Nasal cavity respiratory epithelium epithelial cell of viscerocranial mucosa (primary cell): ENCODE data around the gene DAND5. TPM values are rescaled to one million over a fixed set of nuclear protein-coding genes. Genes with fewer than 3 reads are reported as not detected.

Experiments used
- total RNA-seq: library from RNA; depleted of rRNA; stranded (reverse); fragments of >200 nt; gene quantifications from 2 replicates; pipeline ENCODE4 v1.2.3, GENCODE V29; 2014

DAND5 gene, protein sequence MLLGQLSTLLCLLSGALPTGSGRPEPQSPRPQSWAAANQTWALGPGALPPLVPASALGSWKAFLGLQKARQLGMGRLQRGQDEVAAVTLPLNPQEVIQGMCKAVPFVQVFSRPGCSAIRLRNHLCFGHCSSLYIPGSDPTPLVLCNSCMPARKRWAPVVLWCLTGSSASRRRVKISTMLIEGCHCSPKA
- total RNA-seq = 0.07 TPM in 1 of 2 replicates, not detected in the other

DNA sequence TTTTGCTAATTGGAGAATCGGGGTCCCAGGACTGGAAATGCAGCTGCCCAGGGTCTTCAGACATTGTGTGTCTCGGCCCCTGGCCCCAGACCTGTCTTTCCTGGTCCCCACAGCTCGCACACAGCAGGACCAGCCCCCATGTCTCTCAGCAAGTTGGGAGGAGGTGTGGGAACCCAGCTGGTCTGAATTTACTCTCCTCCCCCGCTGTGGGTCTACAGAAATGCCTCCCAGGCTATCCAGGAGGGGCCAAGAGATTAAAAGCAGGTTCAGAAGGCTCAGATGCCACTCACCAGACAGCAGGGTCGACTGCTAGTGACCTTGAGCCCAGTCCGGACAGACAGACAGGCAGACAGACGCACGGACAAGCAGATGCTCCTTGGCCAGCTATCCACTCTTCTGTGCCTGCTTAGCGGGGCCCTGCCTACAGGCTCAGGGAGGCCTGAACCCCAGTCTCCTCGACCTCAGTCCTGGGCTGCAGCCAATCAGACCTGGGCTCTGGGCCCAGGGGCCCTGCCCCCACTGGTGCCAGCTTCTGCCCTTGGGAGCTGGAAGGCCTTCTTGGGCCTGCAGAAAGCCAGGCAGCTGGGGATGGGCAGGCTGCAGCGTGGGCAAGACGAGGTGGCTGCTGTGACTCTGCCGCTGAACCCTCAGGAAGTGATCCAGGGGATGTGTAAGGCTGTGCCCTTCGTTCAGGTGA is at the start of gene DAND5:
DAND5 (plus strand) TSS at position 285 of the 697 bp plus-strand sequence; CDS start at position 370, 85 bp downstream.

DNA sequence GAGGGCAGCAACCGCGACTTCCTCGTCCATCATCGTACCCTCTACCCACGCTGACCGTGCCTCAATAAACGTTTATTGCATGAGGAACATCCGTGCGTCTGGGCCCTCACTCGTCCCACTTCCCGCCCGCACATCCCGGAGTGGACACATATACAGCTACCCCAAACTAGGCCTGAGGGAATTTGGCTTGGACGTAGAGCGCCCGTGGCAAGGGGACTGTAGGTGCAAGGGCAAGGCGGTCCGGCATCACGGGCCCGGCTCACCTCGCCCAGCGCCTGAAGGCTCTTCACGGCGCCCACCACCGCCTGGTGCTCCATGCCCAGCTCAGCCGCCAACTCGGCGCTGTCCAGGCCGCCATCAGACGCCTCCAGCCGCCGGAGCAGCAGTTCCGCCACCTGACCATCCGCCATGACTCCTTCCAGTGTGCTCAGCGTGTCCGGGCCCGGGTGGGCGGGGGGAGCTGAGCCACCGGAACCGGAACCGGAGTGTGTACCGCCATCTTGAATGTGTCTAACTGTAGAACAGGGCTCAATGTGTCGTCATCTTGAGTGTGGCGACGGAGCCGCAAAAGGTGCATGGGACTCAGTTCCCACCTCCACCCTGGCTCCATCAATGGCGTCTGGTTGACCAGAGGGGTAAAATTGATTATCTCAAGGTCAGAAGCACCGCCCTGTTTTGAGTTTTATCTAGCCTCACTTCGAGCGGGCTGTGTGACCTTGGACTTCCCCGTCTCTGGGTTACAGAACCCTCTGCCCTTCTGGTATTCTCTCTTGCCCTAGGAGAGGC is 35.9 kb upstream of the DAND5 start, which contains the start of gene FARSA:
FARSA (minus strand) TSS at position 425 of the 786 bp plus-strand sequence; CDS start at position 410, 15 bp downstream.

DNA sequence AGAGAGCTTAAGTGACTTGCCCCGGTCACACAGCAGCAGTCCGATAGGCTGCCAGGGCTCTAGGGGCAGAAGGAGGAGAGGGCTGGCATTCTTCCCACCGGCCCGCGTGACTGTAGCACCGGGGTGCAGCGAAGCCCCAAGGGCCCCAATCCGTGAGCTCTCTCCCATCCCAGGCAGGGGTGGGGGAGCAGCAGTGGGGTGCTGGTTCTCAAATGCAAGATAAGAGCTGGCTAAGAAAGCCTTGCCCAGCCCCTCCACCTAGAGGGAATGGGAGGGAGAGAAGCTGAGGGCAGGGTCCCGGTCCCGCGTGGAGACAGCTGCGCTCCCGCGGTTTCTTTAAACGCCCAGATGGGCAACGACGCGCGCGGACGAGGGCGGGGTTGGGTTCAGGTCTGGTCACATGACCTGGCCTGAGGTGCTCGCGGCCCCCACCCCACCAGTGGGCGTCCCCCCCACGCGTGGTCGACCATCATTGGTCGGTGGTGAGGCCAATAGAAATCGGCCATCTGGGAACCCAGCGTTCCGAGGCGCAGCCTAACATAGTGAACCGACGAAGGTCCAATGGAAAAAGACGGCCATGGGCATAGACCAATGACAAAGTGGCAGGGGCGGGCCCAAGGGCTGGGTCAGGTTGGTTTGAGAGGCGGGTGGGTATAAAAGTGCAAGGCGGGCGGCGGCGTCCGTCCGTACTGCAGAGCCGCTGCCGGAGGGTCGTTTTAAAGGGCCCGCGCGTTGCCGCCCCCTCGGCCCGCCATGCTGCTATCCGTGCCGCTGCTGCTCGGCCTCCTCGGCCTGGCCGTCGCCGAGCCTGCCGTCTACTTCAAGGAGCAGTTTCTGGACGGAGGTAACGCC is 31.2 kb upstream of the DAND5 start, which contains the start of gene CALR:
CALR (plus strand) TSS at position 683 of the 852 bp plus-strand sequence; CDS start at position 754, 71 bp downstream.

DNA sequence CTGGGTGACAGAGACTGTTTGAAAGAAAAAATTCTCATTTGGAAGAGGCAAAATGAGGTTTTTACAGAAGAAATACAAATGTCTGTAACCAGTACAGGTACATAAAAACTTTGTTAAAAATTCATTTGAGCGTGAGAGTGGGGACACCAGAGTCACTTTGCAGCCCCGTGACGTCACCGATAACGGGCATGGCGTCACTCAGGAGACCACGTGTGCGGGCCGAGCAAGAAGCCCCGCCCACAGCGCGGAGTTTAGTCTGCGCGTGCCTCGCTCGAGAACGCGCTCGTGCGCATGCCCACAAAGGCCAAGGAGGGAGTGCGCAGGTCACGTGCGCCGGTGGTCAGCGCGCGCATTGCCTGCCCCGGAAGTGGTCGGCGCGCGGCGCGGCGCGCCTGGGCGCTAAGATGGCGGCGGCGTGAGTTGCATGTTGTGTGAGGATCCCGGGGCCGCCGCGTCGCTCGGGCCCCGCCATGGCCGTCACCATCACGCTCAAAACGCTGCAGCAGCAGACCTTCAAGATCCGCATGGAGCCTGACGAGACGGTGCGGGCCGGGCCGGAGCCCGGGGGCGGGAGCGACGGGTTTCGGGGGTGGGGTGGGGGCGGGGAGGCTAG is 23.8 kb upstream of the DAND5 start, which contains the start of gene RAD23A:
RAD23A (plus strand) TSS at position 384 of the 613 bp plus-strand sequence; CDS start at position 471, 87 bp downstream.

DNA sequence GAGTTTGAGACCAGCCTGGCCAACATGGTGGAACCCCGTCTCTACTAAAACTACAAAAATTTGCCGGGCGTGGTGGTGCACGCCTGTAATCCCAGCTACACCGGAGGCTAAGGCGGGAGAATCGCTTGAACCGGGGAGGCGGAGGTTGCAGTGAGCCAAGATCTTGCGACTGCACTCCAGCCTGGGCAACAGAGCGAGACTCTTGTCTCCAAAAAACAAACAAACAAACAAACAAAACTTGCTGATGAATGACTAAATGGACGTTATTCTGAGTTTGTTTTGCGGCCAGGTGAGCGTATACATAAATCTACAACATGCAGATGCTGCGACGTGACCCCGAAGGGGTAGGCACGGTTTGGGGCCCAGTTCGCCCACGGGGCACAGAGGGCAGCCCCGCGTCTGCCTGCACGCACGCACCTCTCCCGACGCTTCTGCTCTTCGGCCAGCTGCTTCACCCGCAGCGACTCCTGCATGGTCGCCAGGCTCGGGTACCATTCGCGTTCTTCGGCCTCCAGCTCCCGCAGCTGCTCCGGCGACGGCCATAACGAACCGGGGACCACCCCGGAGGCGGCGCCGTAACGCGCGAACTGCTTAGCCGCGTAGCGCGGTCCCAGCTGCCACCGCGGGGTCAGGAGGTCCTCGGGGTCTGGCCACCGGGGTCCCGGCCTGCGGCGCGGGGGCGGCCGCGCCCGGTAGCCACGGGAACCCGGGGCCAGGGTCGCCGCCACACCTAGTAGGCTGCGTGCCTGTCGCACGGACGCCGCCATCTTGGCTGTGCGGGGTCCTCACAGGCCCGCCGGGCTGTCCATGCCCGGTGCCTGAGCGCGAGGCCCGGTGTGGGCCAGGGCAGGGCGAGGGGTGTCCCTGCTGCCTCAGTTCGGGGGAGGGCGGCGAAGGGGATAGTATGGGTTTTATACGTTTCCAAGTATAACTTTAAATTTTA is 12.7 kb upstream of the DAND5 start, which contains the start of gene GADD45GIP1:
GADD45GIP1 (minus strand) TSS at position 778 of the 943 bp plus-strand sequence; CDS start at position 767, 11 bp downstream.

DNA sequence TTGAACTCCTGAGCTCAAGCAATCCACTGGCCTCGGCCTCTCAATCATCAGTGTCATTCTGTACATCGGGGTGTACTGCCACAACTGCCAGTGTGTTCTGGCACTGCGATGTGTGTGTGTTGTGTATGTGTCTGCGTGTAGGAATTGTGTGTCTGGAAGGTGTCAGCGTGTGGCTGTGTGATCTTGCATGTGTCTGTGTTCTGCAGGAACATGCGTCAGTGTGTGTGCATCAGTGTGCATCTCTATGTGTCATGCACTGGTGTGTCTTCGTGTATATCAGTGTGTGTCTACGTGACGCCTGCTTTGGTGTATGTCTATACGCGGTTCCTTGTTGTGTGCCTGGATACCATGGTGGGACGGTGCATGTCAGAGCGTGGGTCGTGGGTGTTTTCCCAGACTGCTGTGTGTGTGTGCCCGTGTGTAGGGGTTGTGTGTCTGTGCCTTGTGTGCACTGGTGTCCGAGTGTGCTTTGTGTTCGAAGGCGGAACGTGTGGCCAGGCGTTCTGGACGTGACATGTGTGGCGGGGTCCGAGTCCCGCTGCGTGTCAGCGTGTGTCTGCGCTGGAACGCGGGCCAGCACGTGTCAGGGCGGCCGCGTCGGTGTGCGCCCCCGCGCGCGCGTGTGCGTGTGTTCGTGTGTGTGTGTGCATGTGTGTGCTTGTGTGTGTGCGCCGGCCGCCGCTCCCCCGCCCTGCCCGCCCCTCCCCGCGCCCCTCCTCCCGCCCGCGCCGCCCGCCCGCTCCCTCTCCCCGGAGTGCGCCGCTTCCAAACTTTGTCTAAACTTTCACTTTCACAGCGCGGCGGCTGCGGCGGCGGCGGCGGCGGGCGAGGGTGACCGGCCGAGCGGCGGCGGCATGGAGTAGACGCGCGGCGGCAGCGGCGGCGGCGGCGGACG is 25.6 kb downstream of the DAND5 start, which contains the start of gene NFIX:
NFIX (plus strand) TSS at position 775 of the 895 bp plus-strand sequence. CDS start 363 bp downstream, outside the sequence.

Other genes starting within 250 kb of the DAND5 start
- 30.1 and 69.1 TPM in 2 replicates for gene TNPO2, start 245.6 kb upstream of the DAND5 start, total RNA-seq
- gene TRIR, start 234.9 kb upstream of the DAND5 start, total RNA-seq = 101 and 152 TPM in 2 replicates
- 59.7 and 79.6 TPM in 2 replicates for gene GET3, start 232.1 kb upstream of the DAND5 start, total RNA-seq
- not detected in 2 replicates for gene BEST2, start 217.8 kb upstream of the DAND5 start, total RNA-seq
- 43.1 and 73.5 TPM in 2 replicates for gene HOOK2, start 194.0 kb upstream of the DAND5 start, total RNA-seq
- gene JUNB, start 178.1 kb upstream of the DAND5 start, total RNA-seq = 266 and 285 TPM in 2 replicates
- 109 and 161 TPM in 2 replicates for gene PRDX2, start 167.8 kb upstream of the DAND5 start, total RNA-seq
- 0.28 TPM in 1 of 2 replicates, not detected in the other for gene THSD8, start 167.5 kb upstream of the DAND5 start, total RNA-seq
- gene RNASEH2A, start 163.0 kb upstream of the DAND5 start, total RNA-seq = 7.2 and 13.3 TPM in 2 replicates
- gene RTBDN, start 135.0 kb upstream of the DAND5 start, total RNA-seq = not detected in 2 replicates
- gene MAST1, start 131.1 kb upstream of the DAND5 start, total RNA-seq = under 0.01 and 0.28 TPM in 2 replicates
- 29.5 and 40.3 TPM in 2 replicates for gene DNASE2, start 88.1 kb upstream of the DAND5 start, total RNA-seq
- under 0.01 TPM in 1 of 2 replicates, not detected in the other for gene KLF1, start 82.4 kb upstream of the DAND5 start, total RNA-seq
- 18.0 and 24.6 TPM in 2 replicates for gene GCDH, start 78.4 kb upstream of the DAND5 start, total RNA-seq
- not detected in 2 replicates for gene SYCE2, start 50.3 kb upstream of the DAND5 start, total RNA-seq
- 82.7 and 88.3 TPM in 2 replicates for gene FARSA, start 35.9 kb upstream of the DAND5 start, total RNA-seq
- 637 and 1,452 TPM in 2 replicates for gene CALR, start 31.0 kb upstream of the DAND5 start, total RNA-seq
- 106 and 132 TPM in 2 replicates for gene RAD23A, start 23.7 kb upstream of the DAND5 start, total RNA-seq
- gene GADD45GIP1, start 12.4 kb upstream of the DAND5 start, total RNA-seq = 15.8 and 24.6 TPM in 2 replicates
- gene NFIX, start 25.9 kb downstream of the DAND5 start, total RNA-seq = 4.1 and 31.2 TPM in 2 replicates
- gene LYL1, start 133.3 kb downstream of the DAND5 start, total RNA-seq = 0.50 and 0.68 TPM in 2 replicates
- gene TRMT1, start 147.2 kb downstream of the DAND5 start, total RNA-seq = 36.2 and 48.3 TPM in 2 replicates
- gene NACC1, start 148.7 kb downstream of the DAND5 start, total RNA-seq = 42.0 and 90.9 TPM in 2 replicates
- 44.7 and 47.2 TPM in 2 replicates for gene STX10, start 180.8 kb downstream of the DAND5 start, total RNA-seq
- gene IER2, start 180.8 kb downstream of the DAND5 start, total RNA-seq = 57.9 and 78.6 TPM in 2 replicates